ENCODE measurements around the gene SP140L.
"Not testable (repeated sequence)": the region's sequence is repeated elsewhere in the genome, so short reads cannot be mapped to it uniquely, and the experiment has no call there.

SP140L gene

DNA sequence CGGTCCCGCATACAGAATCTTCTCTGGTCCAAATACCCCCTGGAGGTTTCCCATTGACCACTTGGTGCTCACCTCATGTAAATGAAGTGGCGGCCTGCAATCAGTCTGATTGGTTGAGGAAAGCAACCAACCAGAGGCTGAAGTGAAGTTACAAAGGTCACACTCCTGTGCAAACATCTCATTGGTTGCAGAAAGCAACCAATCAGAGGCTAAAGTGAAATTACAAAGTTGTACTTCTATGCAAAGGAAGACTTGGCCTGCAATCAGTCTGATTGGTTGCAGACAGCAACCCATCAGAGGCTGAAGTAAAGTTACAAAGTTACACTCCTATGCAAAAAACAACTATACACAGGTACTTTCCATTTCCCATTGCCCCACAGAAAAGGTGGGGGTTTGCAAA lies 86.5 kb downstream of the SP140L start:
- Mint-ChIP-seq H3K4me3 (peak overlapping the region; percentile 98), H3K27ac (peak overlapping the region; percentile 98), H3K36me3 (no peaks in the 10 kb centered on the region), H3K4me1 (ENCODE audit: low read depth) (peaks cover 80% of the 10 kb centered on the region), H3K9me3 (ENCODE audit: low read depth) (no peaks in the 10 kb centered on the region), H3K27me3 (no peaks in the 10 kb centered on the region)

DNA sequence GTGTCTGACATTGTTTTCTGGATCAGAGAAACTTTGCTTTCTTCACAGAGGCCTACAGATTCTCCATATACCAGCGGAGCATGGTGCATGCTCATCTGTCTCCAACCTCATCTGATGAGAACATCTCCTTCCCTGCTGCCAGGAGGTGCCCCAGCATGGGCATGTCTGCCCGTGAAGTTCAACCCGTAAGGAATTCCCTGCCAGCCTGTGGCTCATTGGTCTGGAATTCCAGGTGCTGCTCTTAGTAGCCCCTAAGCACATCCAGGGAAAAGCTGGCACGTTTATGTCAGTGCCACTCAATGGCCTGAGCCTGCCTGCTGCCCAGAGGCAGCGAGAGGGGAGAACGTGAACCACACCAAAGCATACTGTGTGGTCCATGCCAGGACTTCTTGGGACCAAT lies 87.3 kb downstream of the SP140L start:
- no peaks in the 10 kb centered on the region for H3K9me3 Mint-ChIP-seq (ENCODE audit: low read depth)
- H3K36me3 Mint-ChIP-seq, result no peaks in the 10 kb centered on the region
- H3K27me3 Mint-ChIP-seq, result no peaks in the 10 kb centered on the region
- peak overlapping the region; percentile 92 for H3K4me3 Mint-ChIP-seq
- H3K4me1 Mint-ChIP-seq (ENCODE audit: low read depth), result peaks cover 81% of the 10 kb centered on the region
- peak overlapping the region; percentile 99 for H3K27ac Mint-ChIP-seq

DNA sequence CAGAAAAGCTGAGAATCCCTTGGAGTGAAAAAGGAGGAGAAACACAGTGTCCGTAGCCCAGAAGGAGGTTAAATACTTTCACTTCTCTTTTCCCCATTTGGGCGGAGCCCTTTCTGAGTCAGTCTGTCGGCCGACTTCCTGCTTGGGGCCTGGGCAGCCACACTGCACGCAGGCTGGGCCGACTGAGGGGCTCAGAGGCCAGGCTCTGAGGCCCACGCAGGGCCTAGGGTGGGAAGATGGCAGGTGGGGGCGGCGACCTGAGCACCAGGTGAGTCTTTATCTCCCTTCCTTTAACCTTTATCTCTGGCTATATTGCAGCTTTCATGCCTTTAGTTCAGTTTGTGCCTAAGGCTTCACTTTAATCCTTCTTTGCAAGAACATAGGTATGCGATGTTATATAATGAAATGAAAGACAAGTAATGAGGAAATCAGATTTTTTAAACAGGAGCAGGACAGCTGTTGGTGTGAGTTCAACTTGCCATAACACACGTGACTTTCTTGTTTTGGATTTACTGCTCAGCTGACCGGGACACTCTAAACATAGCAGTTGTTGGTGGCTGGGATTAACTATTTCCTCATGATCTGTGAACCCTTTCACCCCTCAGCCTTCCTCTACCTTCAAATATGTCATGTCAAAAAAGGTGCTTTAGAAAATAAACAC lies 89.2 kb downstream of the SP140L start, which contains the start of gene SP100:
SP100 (plus strand) TSS at position 141 of the 661 bp plus-strand sequence; CDS start at position 237, 96 bp downstream.
- Mint-ChIP-seq H3K27ac (peak within 1 kb of the TSS; percentile 99), H3K36me3 (peaks cover 6% of the 10 kb centered on the region), H3K4me1 (ENCODE audit: low read depth) (peaks cover 79% of the 10 kb centered on the region), H3K27me3 (no peaks in the 10 kb centered on the region), H3K4me3 (peak within 1 kb of the TSS; percentile 92), H3K9me3 (ENCODE audit: low read depth) (no peaks in the 10 kb centered on the region)

DNA sequence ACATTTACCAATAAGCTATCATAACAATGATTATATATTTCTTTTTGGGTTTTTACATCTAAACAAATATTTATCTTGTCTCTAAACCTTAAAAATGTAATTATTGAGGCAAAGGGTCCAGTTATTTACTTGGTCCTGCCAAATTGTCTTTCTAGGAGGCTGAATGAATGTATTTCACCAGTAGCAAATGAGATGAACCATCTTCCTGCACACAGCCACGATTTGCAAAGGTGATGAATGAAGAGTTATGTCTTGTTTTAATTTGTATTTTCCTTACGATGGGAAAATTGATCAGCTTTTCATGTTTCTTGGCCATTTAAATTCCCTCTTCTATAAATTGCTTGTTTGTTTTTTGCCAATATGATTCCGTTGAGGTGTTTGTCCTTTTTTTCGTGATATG lies 90.4 kb downstream of the SP140L start:
- no peaks in the 10 kb centered on the region for H3K9me3 Mint-ChIP-seq (ENCODE audit: low read depth)
- no peaks in the 10 kb centered on the region for H3K27me3 Mint-ChIP-seq
- peak overlapping the region; percentile 92 for H3K4me3 Mint-ChIP-seq
- peak overlapping the region; percentile 88 for H3K27ac Mint-ChIP-seq
- H3K4me1 Mint-ChIP-seq (ENCODE audit: low read depth), result peaks cover 82% of the 10 kb centered on the region
- peaks cover 13% of the 10 kb centered on the region for H3K36me3 Mint-ChIP-seq

DNA sequence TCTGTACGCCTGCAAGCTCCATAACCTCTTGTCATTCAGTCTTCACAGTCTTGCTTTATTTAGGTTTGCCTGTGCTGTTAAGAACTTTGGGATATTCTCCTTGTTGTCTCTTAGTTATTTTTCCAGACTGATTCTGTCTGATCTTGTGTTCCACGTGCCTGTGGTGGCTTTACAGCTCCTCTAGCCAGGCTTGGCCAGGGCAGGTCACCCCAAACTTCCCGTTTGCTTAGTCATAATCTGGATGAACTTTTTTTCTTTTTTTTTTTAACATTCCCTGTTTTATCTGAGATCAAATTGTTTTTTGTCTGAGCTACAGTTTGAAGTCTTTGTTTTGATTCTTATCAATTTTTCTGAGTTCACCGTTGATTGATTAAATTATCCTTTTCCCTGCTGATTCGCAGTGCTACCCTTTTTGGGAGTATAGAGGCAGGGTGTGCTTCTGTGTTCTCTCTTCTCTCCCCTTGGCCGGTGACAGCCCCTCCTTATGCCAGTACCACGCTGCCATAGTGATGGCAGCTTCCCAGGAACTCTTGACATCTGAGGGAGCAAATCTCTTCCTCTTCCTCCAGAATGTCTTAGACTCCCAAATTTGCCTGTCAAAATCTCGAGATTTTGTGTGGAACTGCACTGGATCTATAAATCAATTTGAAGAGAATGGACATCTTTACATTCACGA lies 91.5 kb downstream of the SP140L start:
- no peaks in the 10 kb centered on the region for H3K27me3 Mint-ChIP-seq
- peaks cover 15% of the 10 kb centered on the region for H3K36me3 Mint-ChIP-seq
- no peaks in the 10 kb centered on the region for H3K9me3 Mint-ChIP-seq (ENCODE audit: low read depth)
- H3K4me1 Mint-ChIP-seq (ENCODE audit: low read depth), result peaks cover 82% of the 10 kb centered on the region
- peak overlapping the region; percentile 88 for H3K27ac Mint-ChIP-seq
- H3K4me3 Mint-ChIP-seq, result peak overlapping the region; percentile 92

DNA sequence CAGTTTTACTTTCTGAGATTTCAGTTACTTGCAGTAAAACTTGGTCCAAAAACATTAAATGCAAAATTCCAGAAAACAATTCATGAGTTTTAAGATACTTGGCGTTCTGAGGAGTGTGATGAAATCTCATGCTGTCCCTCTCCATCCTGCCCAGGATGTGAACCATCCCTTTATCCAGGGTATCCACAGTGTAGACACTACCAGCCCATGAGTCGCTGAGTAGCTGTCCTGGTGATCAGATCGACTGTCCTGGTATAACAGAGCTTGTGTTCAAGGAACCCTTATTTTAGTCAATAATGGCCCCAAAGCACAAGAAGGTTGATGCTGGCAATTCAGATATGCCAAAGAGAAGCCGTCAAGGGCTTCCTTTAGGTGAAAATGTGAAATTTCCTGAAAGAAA lies 92.2 kb downstream of the SP140L start:
- H3K9me3 Mint-ChIP-seq (ENCODE audit: low read depth), result no peaks in the 10 kb centered on the region
- H3K4me1 Mint-ChIP-seq (ENCODE audit: low read depth), result peaks cover 82% of the 10 kb centered on the region
- H3K36me3 Mint-ChIP-seq, result peaks cover 22% of the 10 kb centered on the region
- H3K27me3 Mint-ChIP-seq, result no peaks in the 10 kb centered on the region
- peak overlapping the region; percentile 92 for H3K4me3 Mint-ChIP-seq
- H3K27ac Mint-ChIP-seq, result peak overlapping the region; percentile 64

DNA sequence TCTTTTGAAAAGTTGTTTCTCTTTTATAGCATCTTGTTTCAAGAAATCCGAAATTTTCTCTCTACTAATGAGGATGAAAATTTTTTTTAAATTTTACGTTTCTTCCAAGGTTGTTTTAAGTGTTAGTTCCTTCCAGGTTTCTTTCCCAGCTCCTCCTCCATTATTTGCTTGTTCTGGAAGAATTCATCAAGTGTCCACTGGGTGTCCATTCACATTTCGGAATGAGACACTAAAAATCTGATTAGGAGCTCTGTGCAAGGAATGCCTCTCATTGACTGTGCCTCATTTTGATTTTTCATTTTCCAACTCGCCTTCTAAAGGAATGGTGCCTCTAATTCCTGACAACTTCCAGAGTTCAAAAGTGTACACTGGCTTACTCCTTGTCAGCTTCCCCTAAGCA lies 95.2 kb downstream of the SP140L start:
- peak overlapping the region; percentile 49 for H3K4me3 Mint-ChIP-seq
- no peaks in the 10 kb centered on the region for H3K9me3 Mint-ChIP-seq (ENCODE audit: low read depth)
- peaks cover 33% of the 10 kb centered on the region for H3K36me3 Mint-ChIP-seq
- no peak overlapping the region for H3K27ac Mint-ChIP-seq
- no peaks in the 10 kb centered on the region for H3K27me3 Mint-ChIP-seq
- peaks cover 92% of the 10 kb centered on the region for H3K4me1 Mint-ChIP-seq (ENCODE audit: low read depth)

DNA sequence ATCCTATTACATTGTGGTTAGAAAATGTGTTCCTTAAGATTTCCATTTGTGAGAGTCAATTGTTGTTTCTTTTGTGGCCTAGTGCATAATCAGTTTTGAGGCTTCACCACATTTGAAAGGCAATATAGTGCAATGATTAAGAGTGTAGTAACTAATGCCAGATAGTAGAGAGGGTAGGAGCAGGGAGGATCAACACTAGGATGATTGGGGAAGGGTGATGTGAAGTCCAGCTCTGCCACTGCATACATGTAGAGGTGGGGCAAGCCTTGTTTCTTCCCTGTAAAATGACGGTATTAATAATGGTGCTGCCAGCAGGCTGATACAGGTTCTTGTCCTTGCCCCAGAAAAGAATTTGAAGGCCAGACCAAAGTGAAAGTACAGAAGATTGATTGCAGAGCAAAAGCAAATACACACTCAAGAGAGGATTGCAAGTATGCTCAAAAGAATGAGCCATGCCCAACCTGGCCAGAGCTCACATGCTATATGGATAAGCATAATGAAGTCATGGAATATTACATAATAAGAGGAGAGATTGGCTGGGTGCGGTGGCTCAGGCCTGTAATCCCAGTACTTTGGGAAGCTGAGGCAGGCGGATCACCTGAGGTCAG lies 97.0 kb downstream of the SP140L start:
- peaks cover 40% of the 10 kb centered on the region for H3K36me3 Mint-ChIP-seq
- H3K27me3 Mint-ChIP-seq, result no peaks in the 10 kb centered on the region
- peaks cover 82% of the 10 kb centered on the region for H3K4me1 Mint-ChIP-seq (ENCODE audit: low read depth)
- peak overlapping the region; percentile 64 for H3K4me3 Mint-ChIP-seq
- H3K27ac Mint-ChIP-seq, result peak overlapping the region; percentile 46
- H3K9me3 Mint-ChIP-seq (ENCODE audit: low read depth), result no peaks in the 10 kb centered on the region

DNA sequence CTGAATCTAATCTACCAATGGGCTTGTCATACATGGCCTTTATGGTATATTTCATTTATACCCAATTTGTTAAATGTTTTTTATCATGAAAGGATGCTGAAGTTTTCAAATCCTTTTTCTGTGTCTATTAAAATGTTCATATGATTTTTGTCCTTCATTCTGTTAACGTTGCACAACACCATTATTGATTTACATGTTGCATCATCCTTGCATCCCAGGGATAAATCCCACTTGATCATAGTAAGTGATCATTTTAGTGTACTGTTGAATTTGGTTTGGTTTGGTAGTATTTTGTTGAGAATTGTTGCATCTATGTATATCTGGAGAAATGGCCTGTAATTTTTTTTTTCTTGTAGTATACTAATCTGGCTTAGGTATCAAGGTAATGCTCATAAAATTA lies 98.4 kb downstream of the SP140L start:
- Mint-ChIP-seq H3K27ac (peak overlapping the region; percentile 80), H3K27me3 (no peaks in the 10 kb centered on the region), H3K4me3 (peak overlapping the region; percentile 64), H3K4me1 (ENCODE audit: low read depth) (peaks cover 79% of the 10 kb centered on the region), H3K9me3 (ENCODE audit: low read depth) (peaks cover 4% of the 10 kb centered on the region), H3K36me3 (peaks cover 47% of the 10 kb centered on the region)

DNA sequence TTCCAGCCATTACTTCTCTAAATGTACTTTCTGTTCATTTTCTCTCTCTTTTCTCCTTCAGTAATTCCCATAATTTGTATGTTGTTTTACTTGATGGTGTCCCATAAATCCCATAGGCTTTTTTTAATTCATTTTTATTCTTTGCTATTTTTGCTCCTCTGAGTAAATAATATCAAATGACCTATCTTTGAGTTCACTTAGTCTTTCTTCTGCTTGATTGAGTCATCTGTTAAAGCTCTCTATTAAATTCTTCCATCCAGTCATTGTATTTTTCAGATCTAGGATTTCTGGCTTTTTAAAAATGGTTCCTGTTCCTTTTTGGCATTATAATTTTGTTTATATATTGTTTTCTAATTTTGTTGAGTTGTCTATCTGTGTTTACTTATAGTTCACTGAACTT lies 102.5 kb downstream of the SP140L start:
- H3K27me3 Mint-ChIP-seq, result no peaks in the 10 kb centered on the region
- peaks cover 36% of the 10 kb centered on the region for H3K36me3 Mint-ChIP-seq
- H3K4me1 Mint-ChIP-seq (ENCODE audit: low read depth), result peaks cover 71% of the 10 kb centered on the region
- H3K4me3 Mint-ChIP-seq, result peak overlapping the region; percentile 47
- peaks cover 15% of the 10 kb centered on the region for H3K9me3 Mint-ChIP-seq (ENCODE audit: low read depth)
- H3K27ac Mint-ChIP-seq, result peak overlapping the region; percentile 61

DNA sequence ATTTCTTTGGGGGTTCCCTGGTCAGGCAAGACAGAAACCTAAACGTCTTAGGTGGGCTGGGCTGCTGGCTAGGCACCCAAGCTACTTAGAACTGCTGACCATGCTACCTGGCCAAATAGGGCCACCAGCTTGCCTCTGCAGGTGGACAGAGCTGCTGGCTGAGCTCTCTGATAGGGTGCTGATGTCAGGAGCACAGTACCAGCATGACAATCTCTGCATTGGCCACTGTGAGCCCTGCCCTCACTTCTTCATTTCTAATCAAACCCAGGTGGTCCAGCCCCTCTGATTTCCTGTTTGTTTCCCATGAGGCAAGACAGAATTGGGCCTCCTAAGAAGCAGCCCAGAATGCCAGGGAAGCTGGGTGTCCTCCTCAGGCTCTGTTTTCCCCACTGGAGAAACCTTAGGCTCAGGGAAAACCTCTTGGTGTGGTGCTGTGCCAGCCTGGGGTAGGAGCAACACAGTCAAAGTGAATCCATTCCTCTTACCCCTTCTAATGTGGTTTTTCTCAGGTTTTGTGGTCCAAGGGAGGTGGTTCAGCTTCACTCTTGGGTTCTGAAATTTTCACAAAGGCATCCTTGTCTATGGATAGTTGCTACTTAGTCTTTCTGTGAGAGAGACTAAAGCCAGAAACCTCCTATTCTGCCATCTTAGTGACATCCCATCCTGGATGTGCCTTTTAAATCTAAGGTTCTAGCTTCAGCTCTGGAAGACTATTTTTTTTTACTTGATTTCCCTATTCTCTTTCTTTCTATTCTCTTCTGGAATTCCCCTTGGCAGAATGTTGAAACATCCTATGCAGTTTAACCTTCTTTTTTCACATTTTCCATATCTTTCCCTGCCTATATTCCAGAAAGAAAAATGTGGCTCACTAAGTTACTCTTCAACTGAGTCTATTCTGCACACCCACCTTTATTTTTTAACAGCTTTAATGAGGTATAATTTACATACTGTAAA lies 104.2 kb downstream of the SP140L start:
- peaks cover 35% of the 10 kb centered on the region for H3K36me3 Mint-ChIP-seq
- H3K4me1 Mint-ChIP-seq (ENCODE audit: low read depth), result peaks cover 67% of the 10 kb centered on the region
- no peaks in the 10 kb centered on the region for H3K27me3 Mint-ChIP-seq
- peak overlapping the region; percentile 49 for H3K4me3 Mint-ChIP-seq
- H3K9me3 Mint-ChIP-seq (ENCODE audit: low read depth), result peaks cover 15% of the 10 kb centered on the region
- H3K27ac Mint-ChIP-seq, result peak overlapping the region; percentile 64

DNA sequence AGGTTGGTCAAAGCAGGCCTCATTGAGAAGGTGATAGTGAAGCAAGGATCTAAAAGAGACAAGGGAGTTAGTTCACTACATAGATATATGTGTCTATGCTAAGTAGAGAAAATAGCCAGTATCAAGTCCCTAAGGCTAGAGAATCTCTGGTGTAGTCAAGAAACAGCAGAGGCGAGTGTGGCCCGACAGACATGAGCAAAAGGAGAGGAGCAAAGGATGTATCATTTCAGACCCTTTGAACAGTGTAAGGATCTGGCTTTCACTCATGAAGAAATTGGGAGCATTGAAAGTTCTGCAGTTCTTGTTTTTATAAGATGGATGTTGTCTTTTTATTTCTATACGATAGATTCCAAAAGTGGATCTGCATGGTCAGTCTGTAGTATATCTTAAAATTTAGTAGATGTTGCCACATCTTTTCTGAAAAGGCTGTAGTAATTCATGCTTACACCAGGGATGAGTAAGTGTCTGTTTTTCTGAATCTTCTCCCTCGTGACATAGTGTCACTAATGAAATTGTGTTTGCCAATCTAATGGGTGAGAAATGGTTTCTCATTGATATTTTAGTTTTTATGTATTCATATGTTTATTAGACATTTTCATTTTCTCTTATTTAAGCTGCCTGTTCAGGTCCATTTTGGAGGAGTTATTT lies 107.8 kb downstream of the SP140L start:
- peak overlapping the region; percentile 17 for H3K4me3 Mint-ChIP-seq
- H3K27ac Mint-ChIP-seq, result peak overlapping the region; percentile 78
- no peaks in the 10 kb centered on the region for H3K27me3 Mint-ChIP-seq
- H3K9me3 Mint-ChIP-seq (ENCODE audit: low read depth), result peaks cover 15% of the 10 kb centered on the region
- peaks cover 28% of the 10 kb centered on the region for H3K36me3 Mint-ChIP-seq
- H3K4me1 Mint-ChIP-seq (ENCODE audit: low read depth), result peaks cover 62% of the 10 kb centered on the region

DNA sequence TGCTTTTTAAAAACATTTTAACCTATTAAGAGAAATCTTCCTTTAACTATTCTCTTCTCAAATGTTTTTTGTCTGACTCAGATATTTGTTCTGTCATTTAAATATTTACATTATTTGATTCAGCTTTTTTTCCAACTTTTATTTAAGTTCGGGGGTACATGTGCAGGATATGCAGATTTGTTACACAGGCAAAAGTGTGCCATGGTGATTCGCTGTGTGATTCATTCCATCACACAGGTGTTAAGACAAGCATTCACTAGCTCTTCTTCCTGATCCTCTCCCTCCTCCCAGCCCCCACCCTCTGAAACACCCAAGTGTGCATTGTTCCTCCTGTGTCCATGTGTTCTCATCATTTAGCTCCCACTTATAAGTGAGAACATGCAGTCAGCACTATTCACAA lies 108.4 kb downstream of the SP140L start:
- H3K4me1 Mint-ChIP-seq (ENCODE audit: low read depth), result peaks cover 59% of the 10 kb centered on the region
- H3K27me3 Mint-ChIP-seq, result no peaks in the 10 kb centered on the region
- H3K27ac Mint-ChIP-seq, result peak overlapping the region; percentile 75
- H3K9me3 Mint-ChIP-seq (ENCODE audit: low read depth), result peaks cover 15% of the 10 kb centered on the region
- peaks cover 24% of the 10 kb centered on the region for H3K36me3 Mint-ChIP-seq
- no peak overlapping the region for H3K4me3 Mint-ChIP-seq

DNA sequence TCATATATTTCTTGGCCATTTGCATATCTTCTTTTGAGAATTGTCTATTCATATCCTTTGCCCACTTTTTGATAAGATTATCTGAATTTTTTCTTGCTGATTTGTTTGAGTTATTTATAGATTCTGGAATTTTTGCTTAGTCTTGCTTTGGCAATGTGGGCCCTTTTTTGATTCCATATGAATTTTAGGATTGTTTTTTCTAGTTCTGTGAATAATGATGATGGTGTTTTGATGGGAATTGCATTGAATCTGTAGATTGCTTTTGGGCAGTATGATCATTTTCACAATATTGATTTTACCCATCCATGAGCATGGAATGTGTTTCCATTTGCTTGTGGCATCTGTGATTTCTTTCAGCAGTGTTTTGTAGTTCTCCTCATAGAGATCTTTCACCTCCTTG lies 112.1 kb downstream of the SP140L start:
- Mint-ChIP-seq H3K4me3 (peak overlapping the region; percentile 79), H3K4me1 (ENCODE audit: low read depth) (peaks cover 67% of the 10 kb centered on the region), H3K27ac (peak overlapping the region; percentile 97), H3K36me3 (peaks cover 14% of the 10 kb centered on the region)
- not testable (repeated sequence) for H3K27me3 Mint-ChIP-seq; H3K9me3 Mint-ChIP-seq (ENCODE audit: low read depth)
